Stimulated activated CD8-positive, alpha-beta memory T cell treated with anti-CD3 and anti-CD28 coated beads, Interleukin-15, amount 100 ng/mL, for 24 hours (primary cell): ENCODE measurements around the gene IFIT1B.

ENCODE experiments used
- DNase-seq: peaks from one replicate; pipeline ENCODE4 v3.0.0-alpha.2; 2020; ENCODE audit warnings: low read depth

The IFIT1B gene

DNA sequence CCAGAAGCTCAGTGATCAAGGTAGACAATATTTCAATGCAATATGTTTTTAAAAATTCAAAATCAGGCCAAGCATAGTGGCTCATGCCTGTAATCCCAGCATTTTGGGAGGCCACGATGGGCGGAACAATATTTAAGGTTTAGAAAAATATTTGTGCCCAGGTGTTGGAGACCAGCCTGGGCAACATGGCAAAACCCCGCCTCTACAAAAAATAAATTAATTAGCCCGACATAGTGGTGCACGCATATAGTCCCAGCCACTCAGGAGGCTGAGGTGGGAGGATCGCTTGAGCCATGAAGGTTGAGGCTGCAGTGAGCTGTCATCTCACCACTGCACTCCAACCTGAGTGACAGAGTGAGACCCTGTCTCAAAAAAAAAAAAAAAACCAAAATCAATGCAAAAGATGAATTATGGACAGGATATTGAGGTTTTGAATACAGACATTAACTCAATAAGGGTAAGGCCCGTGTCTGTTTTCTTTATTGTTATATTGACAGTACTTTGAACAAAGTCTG lies 35.6 kb downstream of the IFIT1B start:
- DNase-seq = no peak

DNA sequence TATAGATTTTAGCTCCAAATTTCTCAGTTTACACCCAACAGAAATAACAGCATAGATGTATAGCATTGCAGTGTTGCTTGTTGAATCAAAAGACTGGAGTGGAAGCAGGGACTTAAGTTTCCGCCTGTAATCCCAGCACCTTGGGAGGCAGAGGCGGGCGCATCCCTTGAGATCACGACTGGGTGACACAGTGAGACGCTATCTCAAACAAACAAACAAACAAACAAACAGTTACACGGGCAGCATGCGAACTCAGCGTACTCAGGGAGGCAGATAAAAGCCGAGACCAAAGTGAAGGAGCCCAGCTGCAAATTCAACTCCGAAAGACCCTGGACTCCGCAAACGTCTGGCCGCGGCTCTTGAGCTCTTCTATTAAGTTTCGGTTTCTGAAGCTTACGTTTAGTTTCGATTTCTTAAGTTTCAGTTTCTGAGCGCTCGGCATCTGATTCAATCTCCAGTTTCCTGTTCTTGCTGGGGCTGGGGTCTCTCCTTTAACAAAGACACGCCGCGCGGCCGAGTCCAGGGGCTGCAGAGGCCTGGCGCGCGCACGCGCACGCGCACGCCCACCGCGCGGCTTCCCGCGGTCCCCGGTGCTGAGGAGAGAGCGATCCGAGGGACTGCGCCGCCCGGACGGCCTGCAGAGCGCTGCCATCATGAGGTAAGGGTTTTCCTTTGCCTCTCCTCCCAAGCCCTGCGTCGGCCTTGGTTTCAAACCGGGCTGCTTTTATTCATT lies 36.5 kb downstream of the IFIT1B start, which contains the start of gene IFIT5:
Gene IFIT5 (plus strand): TSS at position 423 of the 733 bp plus-strand sequence. CDS start 231 bp downstream, at position 654.
- peak; percentile 33 for DNase-seq

DNA sequence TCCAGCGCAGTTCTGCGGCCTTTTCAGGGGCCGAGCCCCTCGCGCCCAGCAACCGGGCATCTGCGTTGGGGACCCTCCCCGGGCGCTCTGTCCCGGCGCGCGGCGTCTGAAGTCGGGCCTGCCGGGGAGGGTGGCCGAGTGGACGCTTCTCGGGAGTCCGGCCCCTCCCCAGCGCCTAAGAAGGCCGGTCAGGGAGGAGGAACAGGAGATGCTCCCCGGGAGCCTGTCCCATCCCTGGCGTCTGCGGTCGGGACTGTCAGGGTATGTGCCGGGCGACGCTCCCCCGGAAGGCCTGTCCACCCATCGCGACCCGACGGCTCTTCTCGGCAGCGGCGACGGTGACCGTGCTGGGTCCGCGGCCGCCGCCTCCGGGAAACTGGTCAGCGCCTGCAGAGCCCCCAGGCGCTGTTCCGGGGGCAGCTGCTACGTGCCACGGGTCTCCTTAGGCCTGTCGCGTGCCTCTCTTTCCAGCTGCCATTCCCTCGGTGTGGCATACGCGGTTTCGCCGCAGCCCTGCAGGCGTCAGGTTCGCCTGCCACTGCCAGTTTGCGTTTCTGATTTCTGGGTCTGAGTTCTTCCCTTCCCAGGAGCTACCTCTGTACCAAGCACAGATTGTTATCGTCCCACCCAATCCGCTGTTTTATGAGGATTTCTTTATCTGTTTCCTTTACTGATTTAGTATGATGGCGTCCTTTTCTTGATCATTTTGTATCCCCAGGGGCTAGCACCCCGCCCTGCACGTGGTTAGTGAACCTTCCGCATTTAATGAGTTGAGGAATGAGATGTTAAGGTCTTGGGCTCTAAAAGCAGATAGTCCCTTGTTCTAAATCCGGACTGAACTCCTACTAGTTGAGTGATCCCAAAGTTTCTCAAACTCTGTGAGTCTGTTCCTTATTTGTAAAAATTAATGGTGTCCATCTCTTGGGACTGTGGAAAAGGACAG lies 37.3 kb downstream of the IFIT1B start:
- DNase-seq = peak; percentile 12

DNA sequence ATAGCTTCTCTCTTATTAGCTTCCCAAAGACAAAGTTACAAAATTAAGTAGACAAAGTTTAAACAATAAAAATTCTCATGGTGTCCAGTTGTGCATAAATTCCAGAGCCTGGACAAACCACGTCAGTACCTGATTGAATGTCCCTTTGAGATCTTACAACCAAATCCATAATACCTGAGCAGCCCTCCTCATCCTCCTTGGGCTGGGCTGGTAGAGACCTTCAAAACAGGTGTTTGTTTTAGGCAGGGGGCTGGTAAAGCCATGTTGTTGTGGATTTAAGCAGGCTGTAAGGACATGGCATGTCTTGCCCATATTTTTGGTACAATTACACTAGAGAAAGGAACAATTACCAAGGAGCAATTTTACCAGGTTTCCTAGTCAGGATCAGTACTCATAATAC lies 38.6 kb downstream of the IFIT1B start:
- DNase-seq = no peak

DNA sequence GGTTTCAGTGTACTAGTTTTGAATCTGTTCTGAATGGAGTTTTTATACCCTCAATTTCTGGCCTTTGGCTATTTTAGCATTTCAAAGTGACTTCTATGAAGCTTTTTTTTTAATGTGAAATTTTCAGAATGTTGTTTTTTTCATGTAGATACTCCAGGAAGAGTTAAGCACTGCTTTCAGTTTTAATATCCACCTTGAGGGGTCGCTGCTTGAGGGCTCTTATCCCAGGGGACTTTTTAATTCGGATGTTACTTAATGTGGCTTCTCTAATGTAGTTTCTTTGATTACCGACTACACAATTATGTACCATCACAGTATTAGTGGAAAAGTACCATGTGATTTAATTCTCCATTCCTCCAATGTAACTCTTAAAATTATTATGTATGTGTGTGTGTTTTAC lies 41.7 kb downstream of the IFIT1B start:
- DNase-seq = no peak

DNA sequence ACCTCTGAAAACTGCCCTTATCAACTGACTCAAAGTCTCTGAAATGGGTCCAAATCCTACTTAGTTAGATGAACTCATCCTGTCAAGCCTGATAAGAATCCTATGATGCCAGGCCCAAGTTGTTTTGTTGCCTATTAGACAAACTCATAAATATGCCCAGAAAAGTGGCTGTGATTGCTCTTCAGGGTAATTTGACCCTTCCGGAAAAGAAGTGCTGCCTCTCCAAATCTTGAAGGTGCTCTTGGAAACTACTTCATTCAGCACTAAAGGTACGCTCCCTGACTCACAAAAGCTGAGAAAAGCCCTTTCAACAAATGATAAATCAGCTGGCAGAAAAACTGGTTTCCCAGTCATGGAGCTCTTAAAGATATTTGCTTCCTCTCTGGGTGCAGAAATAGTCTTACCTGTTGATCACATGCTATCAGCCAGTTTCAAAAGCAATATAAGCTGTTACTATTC lies 43.2 kb downstream of the IFIT1B start:
- no peak for DNase-seq

DNA sequence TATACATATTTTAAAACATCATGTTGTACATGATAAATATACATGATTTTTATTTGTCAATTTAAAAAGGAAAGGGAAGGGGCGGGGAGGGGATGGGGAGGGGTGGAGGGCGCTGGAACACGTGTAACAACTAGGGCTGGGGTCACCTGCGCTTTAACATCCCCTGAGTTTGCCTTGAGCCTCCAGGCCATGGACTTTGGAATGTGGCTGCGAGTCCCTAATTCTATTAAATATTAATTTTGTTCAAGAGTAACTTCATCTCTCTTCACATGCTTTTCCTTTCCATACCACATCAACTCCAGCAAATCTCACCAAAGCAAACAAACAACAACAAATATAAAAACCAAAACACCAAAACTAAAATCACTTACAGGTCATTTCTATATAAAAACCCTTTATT lies 47.1 kb downstream of the IFIT1B start:
- no peak for DNase-seq

DNA sequence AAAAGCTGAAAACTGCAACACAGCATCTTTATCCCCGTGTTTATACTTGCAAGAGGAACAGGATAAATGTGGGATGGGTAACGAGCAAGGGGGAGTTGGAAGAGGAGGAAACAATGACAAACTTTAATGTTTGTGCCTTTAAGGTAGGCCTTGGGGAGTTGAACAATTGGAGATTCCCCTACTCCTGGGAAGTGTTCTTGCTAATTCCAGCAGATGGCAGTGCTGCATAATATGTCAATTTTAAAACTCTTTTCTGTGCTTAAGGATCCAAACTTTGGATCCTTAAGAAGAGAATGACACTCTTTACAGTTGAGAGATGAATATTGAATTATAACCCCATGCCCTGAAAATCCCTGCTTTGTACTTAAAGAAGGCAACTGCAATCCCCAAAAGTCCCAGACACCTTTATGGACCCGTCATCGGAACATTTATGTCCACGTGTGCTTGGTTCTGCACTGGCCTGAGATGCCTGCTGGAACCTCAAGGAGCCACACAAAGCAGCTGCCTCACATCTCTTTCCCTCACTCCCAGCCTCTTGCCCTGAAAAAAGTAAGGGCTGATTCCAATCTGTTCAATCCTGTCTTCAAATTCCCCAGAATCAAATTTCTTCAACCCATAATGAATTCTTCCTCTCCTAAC lies 48.5 kb downstream of the IFIT1B start:
- no peak for DNase-seq

DNA sequence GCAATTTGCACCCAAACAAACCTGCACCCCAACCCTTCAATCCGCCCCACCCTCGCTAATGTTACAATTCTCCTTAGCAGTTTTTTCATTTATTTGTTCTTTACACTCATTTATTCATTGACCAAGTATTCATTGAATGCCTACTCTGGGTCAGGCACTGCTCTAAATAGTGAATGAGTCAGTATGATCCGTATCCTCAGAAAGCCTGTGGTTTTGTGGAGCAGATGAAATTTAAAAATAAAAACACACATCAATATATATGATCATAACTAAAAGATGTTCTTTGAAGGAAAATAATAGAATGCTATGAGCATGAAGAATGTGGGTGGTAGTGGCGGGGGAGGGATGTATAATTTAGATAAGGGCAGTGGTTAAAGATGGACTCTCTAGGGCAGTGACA lies 49.8 kb downstream of the IFIT1B start:
- no peak for DNase-seq

DNA sequence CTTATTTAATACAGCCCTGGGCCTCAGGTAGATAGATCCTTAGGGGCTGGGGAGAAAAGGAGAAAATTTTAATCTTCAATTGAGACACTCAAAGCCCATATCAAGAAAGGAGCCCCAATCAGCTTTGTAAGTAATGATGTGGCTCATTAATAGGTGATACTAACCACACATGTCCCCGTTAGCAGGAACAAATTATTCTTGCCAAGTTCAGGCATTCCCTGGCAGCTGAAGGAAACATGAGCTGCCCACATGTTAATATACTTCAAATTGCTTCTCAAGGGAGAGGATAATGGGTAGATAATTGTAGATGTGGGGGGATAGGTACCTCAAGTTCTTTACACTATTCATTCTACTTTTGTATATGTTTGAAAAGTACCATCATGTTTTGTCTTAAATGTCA lies 51.0 kb downstream of the IFIT1B start:
- DNase-seq = no peak

DNA sequence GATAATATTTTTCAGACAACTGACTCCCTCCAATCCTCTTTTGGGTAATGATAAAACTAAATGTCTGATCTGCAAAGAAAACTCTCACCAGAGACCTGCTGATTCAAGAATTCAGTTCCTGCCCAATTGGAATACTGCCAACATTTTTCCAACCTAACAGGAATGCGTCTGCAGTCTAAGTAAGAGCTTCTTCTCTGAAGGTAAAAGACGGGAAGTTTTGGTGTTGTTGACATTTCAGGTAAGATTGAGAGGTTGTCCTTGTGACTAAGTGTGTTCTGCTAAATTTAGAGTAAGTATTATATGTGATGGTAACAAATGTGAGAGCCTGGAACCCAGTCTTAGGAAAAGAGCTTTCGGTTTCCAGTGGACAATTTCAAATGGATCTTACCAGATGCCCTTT lies 54.1 kb downstream of the IFIT1B start:
- no peak for DNase-seq
